NCI-H2107 (cell line): Measurements from ENCODE around the gene WBP4.
"Not testable (repeated sequence)": the region's sequence is repeated elsewhere in the genome, so short reads cannot be mapped to it uniquely, and the experiment has no call there.

Experiments used
- DNase-seq: peaks from one replicate; lab custom pipeline; 2025; lab: John Stamatoyannopoulos, UW

The WBP4 gene, protein sequence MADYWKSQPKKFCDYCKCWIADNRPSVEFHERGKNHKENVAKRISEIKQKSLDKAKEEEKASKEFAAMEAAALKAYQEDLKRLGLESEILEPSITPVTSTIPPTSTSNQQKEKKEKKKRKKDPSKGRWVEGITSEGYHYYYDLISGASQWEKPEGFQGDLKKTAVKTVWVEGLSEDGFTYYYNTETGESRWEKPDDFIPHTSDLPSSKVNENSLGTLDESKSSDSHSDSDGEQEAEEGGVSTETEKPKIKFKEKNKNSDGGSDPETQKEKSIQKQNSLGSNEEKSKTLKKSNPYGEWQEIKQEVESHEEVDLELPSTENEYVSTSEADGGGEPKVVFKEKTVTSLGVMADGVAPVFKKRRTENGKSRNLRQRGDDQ

DNA sequence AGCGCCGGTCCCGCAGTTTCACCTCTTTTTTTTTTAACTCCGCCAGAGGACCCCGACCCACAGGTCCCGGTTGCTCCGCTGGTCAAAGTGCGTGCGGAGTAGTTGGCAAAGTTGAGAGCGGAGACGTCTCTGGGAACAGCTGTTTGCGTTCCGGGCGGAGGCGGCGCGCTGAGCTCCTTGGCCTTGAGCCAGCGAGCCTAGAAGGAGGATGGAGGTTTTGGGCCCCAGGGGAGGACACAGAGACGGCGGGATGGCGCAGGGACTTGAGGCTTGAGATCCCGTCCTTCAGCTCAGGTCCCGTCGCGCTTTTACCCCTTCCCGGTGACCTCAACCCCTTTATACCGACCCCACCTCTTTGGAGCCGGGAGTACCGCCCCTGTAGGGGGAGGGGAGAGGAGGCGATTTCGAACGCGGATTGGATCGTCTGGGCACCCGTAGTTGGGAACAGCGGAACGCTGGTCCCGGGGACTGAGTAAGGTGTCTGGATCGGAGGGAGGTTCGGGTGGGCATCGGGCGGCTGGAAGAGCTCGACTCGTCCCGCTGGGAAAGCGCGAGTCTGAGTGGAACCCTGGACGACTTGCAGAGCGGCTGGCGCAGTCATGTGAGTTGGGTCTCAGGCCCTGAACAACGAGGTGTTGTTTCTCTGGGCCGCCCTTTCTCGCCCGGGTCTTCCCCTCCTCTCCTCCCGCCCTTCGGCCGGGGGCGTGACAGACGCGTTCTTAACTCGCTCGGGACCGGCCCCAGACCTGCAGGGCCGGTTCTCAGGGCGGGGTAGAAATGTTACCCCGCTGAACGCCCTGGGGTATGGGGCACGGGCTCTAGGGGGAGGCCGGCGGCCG is at the start of gene WBP4:
WBP4 (plus strand) TSS at position 435 of the 839 bp plus-strand sequence; CDS start at position 600, 165 bp downstream.
- peak; percentile 67 for DNase-seq

DNA sequence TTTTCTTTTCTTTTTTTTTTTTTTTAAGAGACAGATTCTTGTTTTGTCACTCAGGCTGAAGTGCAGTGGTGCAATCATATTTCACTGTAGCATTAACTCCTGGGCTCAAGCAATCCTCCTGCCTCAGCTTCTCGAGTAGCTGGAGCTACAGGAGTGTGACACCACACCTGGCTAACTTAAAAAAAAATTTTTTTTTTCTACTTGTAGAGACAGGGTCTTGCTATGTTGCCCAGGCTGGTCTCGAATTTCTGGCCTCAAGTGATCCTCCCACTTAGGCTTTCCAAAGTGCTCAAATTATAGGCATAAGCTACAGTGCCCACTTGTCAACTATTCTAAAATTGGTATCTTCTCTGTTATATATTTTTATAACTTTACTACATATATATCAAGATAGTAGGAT is 48.8 kb upstream of the WBP4 start:
- DNase-seq: no peak

DNA sequence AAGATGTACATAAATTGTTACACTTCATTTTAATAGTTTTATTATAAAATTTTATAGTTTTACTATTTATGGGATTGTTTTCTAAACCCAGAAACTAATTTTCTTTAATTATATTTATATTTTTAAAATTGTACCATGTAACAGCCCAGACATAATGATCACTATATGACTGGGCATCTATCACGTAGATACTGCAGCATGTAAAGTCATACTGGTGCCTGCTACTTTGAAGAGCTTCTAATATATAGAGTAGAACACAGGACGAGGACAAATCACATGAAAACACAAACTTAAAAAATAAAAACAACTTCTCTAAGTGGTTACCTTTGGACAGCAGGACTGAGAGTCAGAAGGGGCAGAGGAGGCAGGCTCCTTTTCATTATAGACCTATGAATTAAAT is 47.5 kb upstream of the WBP4 start:
- DNase-seq: no peak

DNA sequence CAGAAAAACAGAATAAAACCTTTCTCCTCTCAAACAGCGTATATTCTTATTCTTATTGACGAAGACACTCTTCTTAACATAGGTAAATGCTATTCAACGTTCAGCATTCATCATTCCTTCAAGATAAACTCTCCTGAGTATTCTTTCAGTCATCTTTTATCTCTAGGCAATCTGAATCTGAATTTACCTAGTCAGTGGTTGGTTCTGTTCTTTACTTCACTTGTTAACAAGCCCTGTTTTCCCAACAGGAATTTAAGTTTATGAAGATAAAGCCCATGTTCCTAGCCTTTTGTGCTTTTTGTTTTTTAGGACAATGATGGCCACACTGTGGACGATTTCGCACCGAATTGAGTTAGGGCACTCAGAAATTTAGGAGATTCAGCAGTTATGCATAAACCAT is 45.4 kb upstream of the WBP4 start:
- no peak for DNase-seq

DNA sequence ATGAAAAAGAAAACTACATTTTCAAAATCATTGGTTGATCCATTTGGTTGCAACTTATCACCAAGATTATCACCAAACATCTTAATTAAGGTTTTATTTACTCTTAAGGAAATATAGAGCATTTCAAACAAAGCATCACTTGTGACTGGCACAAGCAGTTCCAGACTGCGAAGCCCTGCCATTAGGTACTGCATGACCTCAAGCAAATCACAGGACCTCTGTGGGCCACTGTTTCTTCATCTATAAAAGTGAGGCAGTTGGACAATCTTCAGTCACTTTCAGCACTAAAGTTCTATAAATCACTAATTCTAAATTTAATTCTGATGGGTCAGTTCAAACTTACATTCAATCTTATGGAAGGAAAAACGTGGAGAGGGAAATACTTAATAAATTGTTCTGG is 44.1 kb upstream of the WBP4 start:
- DNase-seq: no peak

DNA sequence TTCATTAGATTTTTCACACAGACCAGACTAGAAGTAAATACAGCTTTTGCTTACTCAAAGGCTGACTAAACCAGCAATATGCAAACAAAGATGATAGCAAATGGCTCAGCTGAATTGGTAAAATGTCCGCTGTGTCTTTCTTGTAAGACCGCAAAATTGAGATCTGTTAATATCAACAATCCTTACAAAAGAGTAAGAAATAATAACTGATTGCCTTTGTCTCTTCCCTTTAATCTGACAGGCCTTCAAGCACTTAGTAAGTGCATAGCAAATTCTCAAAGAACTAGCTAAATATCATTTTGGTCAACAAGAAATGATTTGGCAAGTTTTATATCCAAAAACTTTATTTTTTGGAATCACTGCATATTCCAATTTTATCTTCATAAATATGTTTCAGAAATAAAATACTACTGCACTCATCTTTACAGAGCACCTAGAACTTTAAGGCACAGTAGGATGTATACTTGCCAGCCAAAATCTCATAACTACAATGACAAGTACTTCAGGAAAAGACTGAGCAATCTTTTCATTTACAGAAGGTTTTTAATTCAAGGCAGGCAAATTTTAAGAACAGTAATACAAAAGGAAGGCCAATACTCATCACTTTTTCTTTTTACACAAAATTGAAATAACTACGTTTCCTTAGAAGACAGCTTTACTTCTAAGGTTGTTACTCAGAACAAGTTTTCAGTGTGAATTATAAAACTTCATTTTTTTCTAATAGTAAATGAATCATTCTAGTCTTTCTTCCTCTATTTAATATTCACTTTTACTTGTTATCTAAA is 43.3 kb upstream of the WBP4 start:
- DNase-seq: no peak

DNA sequence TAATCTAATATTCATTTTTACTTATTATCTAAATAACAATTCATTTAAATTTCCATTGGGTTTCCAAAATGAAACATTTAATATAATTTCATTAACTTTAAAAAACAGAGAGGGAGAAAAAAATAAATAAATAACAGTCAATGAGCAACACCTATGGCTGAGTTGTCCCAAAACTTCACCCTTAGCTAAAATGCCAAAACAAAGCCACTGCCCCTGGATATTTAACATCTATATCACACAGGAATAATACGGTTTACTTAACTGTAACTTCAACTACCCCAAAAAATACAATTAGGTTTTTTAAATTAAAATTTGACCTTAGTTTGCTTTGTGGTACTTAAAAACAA is 42.7 kb upstream of the WBP4 start:
- DNase-seq: no peak

DNA sequence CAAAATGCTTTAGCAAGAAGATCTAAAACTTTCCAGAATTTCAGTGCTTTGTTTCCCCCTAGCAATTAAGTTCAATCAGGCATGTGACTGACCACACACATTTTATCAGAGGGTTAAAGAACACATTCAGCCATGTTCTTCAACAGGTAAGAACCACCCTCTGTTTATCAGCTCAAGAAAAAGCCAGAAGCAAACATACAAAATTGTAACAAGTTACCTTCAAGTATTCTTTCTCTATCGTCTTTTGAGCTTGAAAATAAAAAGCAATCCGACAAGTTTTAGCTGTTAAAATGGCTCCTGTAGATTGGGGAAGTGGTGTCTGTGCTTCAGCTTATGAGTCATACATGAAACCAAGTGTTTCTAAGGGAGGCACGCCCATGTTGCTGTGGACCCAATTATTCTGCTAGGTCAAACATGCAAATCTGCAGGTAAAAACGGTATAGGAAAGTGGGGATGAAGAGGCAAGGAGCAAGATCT is 42.3 kb upstream of the WBP4 start, which contains the start of gene ELF1:
ELF1 (minus strand) TSS at position 306 of the 477 bp plus-strand sequence. CDS start 37,262 bp downstream, outside the sequence.
- DNase-seq: no peak

DNA sequence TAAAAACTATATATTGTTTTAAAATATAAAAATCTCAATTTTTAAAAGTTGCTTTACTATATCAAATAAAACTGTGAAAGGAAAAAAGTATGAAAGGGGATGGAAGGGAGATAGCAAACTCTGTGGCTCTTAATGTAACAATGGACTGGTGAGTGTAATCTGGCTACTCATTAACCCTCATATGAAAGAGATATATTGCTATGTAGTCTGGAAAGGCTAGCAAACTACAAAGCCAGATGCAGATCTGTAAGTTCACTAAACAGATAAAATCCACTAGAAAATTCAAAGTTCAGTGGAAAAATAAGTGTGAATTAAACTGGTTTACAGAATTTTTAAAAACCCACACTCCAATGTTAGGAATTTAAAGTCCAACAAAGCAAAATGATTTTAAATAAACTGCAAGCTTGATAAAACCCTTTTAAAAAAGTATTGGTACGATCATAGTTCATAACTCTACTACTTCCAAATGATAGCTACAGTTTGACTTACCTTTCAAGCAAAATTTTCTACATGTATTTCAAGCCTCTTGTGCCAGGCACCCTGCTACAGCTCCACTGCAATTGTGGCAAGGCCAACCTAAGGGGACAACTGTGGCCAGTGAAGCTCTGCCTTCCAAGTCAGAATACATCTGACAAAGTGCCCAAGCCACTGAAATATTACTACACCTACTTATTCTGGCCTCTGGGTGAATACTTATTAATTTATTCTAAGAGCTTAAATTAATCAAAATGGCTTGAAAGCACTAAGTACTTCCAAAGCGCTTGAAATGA is 41.5 kb upstream of the WBP4 start:
- DNase-seq: no peak

DNA sequence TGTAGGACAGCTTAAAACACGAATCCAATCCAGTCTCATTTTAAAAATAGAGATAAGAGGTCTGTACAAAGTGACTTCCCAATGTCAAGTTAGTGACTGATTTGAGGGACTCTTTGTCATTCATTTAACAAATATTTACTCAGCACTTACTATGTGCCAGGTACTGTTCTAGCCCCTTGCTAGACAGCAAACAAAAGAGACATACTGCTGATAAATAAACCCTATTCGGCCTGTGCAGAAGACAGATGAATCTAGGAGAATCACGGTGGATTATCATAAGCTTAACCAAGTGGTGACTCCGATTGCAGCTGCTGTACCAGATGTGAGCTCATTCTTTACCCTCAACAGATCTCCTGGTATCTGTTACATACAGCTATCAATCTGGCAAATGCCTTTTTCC is 35.8 kb upstream of the WBP4 start:
- no peak for DNase-seq

DNA sequence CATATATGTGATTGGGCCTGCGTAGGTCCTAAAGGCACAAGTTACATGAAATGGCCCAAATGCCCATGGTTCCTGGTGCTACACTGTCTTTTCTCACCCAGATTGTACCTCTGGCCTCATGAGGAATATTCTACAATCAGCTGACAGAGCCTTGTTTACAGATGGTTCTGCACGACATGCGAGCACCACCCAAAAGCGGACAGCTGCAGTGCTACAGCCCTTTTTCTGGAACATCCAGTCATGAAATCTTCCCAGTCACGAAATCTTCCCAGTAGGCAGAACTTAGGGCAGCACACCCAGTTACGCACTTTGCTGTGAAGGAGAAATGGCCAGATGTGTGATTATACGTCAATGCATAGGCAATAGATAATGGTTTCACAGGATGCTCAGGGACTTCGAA is 34.5 kb upstream of the WBP4 start:
- no peak for DNase-seq

DNA sequence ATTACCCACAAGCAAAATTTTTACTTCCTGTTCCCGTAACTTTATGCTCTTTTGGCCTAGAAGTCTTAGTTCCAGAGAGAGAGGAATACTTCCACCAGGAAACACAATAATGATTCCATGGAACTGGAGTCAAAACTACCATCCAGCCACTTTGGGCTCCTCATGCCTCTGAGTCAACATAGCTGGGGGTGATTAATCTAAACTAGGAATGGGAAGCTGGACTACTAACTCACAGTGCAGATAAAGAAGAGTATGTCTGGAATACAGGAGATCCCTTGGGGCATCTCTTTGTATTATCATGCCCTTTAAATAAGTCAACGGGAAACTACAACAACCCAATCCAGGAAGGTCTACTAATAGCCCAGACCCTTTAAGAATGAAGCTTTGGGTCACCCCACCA is 33.3 kb upstream of the WBP4 start:
- no peak for DNase-seq

DNA sequence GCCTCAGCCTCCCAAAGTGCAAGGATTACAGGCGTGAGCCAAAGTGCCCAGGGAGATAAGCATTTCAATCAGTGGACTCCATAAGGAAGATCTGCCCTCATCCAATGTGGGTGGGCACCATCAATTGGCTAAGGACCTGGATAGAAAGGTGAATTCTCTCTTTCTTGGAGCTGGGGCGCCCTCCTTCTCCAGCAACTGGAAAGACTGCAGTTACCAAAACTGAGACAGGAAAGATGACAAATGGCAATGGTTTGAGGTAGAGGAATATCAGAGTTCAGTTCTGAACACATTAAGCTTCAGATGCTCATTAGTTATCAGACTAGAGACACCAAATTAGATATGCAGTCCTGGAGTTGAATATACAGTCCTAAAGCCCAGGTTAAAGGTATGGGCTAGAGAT is 31.7 kb upstream of the WBP4 start:
- no peak for DNase-seq

DNA sequence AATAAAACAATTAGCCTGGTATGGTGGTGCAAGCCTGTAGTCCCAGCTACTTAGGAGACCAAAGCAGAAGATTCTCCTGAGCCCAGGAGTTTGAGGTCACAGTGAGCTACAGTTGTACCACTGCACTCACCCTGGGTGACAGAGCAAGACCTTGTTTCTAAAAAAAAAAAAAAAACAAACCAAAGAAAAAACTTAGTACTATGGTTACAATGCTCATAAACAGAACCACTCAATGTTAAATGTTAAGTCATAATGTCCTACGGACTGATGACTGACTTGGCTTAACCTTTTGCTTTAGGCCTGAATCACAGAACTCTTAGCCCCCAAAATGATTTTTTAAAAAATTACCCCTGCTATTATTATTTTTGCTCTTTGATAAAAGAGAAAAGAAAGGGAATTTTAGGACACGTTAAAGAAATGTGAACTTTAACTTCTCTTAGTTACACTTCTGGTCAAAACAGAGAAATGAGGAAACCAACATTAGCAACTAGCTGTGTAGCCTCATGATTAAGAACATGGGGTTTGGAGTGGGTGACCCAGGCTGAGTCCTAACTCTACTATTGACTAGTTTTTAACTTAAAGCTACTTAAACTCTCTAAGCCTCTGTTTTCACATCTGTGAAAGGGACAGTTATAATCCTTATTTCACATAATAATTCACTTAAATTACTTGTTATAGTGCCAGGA is 28.5 kb upstream of the WBP4 start:
- DNase-seq: no peak

DNA sequence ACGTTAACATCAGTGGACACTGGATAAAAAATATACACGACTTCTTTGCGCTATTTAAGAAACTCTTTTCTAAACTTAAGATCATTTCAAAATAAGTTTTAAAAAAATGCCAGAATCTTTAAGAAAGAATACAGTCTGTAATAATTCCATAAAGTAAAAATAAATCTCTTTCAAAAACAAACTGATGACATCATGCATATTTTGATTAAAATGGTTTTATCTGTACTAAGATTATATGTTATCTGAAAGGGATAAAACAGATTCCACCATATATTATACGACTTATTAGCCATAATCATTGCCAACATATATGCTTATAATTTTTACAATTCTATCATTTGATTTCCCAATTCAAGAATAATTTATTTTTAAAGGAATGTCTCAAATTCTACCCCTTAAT is 26.9 kb upstream of the WBP4 start:
- DNase-seq: no peak

DNA sequence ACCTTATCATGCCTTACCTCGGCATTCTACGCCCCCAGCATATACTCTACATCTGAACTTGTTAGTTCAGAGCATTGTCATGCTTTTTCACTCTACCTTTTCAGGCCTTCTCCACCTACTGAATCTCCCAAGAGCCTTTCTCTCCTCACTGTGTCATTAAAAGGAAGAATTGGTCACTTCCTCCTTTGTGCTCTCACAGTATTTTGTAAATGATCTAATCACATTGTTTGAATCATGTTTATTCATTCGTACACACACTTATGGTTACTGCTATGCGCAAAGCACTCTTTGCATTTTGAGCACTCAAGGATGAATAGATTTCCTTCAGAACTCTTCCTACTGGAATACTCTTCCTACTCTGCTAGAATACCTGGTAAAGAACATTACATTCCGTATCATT is 26.4 kb upstream of the WBP4 start:
- DNase-seq: no peak

DNA sequence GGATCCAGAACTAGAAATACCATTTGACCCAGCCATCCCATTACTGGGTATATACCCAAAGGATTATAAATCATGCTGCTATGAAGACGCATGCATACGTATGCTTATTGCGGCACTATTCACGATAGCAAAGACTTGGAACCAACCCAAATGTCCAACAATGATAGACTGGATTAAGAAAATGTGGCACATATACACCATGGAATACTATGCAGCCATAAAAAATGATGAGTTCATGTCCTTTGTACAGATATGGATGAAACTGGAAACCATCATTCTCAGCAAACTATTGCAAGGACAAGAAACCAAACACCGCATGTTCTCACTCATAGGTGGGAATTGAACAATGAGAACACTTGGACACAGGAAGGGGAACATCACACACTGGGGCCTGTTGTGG is 24.8 kb upstream of the WBP4 start:
- DNase-seq: not testable (repeated sequence)

DNA sequence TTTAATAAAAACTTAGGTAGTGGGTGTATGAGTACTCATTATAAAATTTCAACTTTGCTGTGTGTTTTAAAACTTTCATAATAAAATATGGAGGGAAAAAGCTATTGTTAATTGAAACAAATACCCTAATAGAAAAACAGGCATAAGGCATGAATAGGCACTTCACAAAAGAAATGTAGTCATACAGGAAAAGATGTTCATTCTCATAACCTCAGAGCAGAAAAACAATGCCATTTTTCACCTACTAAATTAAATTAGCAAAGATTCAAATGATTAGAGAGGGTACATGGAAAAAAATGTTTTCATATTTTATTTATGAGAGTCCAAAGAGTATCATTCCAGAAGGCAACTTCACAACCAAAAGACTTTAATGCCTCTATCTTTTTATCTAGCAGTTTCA is 21.6 kb upstream of the WBP4 start:
- DNase-seq: no peak

DNA sequence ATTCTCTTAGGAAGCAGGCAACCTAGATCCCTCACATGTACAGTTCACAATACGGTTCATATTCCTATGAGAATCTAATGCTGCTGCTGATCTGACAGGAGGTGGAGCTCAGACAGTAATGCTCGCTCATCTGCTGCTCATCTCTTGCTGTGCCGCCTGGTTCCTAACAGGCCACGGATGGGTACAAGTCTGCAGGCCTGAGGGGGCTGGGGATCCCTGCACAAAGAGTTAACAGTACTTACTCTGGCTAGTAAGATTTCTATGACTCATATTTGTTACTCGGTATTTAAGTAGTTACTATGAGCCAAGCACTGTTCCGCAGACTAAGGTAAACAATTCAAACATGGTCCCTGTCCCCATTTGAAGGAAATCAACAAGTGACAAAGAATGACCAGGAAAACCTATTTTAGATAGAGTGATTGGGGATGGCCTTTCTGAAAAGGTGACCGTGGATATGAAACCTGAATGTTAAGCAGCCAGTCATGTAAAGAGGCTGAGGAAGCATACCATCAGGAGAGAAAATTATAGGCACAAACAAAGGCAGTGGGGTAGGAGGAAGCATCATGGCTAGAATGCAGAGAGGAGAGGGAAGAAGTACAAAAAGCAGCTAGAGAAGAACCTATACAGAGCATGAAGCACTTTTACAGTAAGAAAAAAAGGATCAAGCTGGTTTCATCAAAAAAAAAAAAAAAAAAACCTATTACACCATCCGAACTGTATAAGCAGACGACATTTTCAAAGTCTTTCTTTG is 20.6 kb upstream of the WBP4 start:
- DNase-seq: no peak

DNA sequence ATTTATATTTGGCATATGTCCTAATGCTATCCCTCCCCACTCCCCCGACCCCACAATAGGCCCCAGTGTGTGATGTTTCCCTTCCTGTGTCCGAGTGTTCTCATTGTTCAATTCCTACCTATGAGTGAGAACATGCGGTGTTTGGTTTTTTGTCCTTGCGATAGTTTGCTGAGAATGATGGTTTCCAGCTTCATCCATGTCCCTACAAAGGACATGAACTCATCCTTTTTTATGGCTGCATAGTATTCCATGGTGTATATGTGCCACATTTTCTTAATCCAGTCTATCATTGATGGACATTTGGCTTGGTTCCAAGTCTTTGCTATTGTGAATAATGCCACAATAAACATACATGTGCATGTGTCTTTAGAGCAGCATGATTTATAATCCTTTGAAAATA is 18.9 kb upstream of the WBP4 start:
- not testable (repeated sequence) for DNase-seq
